GM19193 (cell line): ENCODE data around the gene PSMA8.
A peak's percentile ranks its signal among the peaks of the same experiment; 100 is the strongest.

Source experiments
- POLR2A ChIP-seq: IDR thresholded peaks from 4 replicates; pipeline ENCODE4 v1.6.1; 2011; ENCODE audit not compliant: insufficient read depth, insufficient read length; ENCODE audit errors: extremely low read depth

Gene PSMA8

DNA sequence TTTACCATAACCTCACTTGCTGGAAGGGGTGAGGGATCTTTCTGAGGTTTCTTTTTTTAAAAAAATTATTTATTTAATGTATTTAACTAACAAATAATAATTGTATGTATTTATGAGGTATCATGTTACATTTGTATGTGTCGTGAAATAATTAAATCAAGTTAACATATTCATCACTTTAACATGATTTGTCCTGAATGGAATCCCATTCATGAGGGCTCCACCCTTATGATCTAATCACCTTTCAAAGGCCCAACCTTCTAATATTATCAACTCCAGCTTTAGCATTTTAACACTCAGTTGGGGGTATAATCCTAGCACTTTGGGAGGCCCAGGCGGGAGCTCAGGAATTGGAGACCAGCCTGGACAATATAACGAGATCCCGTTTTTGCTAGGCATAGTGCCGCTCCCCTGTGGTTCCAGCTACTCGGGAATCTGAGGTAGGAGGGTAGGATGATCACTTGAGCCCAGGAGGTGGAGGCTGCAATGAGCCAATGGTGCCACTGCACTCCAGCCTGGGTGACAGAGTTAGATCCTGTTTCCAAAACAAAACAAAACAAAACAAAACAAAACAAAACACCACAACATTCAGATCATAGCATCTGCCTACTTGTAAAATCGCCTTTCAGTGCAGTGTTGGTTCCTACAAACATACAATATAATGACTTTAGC, 91.5 kb downstream of the PSMA8 start:
- no peak for TF ChIP-seq POLR2A

DNA sequence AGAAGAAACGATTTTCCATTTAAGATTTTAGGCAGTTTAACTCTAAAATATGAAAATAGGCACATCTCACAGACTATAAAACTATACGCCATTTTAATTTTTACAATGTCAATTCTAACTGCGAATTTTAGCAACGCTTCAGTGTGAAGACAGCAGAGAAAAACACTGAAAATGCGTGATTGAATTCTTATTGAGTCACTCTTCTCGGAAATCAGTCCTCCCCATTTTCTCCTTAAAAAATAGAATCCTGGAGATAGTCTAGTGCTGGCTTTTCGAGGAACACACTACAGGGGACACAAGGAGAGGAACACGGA, 92.2 kb downstream of the PSMA8 start:
- TF ChIP-seq POLR2A: no peak

DNA sequence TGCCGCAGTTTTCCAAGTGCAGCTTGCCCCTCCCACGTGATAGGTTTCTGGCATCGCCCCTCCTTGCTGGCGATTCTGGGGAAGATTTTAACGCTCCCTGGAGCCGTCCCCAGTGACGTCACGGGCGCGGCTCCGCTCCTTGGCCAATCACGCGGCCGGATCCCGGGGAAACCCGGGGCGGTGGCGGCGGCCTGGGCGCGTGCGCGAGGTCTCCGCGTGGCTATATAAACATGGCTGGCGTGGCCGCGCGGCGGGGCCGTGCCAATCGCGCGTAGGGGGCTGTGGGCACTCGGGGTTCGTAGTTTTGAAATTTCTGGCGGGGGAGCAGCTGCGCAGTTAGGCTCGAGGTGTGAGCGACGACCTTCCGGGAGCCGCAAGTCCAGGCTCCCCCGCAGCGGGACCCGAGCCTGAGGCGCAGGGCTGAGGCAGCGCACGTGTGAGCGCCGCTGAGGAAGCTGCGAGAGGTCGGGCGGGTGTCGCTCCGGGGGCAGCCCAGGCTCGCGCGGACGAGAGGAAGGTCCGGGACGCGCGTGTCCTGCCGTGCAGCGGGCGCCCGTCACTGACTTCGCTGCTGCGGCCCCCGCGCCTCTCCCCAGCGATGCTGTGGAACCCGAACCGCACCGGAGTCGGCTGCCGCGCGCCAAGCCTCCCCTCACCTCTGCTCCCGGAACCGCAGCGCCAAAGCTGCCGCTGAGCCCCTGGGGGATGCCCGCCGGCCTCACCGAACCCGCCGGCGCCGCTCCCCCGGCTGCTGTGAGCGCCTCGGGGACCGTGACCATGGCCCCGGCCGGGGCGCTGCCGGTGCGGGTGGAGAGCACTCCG, 92.8 kb downstream of the PSMA8 start, which contains the start of gene TAF4B:
Gene TAF4B (plus strand): TSS at position 217 of the 822 bp plus-strand sequence. CDS start 489 bp downstream, at position 706.
- TF ChIP-seq POLR2A: peak; percentile 94

DNA sequence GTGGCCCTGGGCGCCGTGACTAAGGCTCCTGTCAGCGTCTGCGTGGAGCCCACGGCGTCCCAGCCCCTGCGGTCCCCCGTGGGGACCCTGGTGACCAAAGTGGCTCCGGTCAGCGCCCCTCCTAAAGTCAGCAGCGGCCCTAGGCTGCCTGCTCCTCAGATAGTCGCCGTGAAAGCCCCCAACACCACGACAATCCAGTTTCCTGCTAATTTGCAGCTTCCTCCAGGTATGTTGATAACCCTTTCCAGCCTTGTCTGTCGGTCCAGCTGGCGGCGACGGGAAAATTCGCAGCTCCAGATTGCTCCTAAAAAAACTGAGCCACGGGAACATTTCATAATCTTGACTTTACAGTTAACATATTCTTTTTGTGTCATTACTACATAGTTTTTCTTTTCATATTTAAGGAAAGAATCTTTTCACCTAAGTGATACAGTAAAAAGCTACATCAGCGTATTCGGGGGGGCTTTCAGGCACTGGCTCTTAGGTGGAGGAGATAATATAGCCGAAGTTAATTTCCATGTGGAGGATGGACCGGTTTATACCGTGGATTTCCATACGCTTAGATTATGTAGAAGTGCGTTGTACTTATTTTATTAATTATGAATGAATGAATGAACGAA, 93.5 kb downstream of the PSMA8 start:
- TF ChIP-seq POLR2A: no peak

DNA sequence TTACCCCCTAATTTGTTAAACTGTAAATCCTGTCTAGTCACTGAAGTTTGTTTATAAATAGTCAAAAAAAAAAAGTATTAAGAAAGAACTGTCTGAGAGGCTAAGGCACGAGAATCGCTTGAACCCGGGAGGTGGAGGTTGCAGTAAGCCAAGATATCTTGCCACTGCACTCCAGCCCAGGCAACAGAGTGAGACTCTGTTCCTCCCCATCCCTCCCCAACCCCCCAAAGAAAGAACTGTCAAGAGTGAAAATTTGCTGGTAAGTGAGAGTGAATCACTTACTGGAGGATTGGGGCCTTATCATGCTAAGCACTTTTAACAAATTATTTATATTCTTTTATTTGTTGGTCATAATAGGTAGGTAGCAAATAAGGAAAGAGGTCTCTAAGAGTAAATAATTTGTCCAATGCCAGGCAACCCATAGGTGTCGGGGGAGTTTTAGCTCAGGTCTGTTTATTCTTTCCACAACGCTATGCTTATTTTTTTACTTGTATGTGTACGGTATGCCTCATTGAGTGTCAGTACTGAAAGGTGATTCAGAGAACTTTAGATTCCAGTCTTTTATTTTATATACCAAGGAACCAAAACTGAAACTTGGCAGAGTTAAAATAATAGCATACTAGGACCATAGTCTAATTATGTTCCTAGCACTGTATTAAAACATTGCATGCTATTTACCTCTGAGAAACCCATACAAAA, 95.0 kb downstream of the PSMA8 start:
- TF ChIP-seq POLR2A: no peak

DNA sequence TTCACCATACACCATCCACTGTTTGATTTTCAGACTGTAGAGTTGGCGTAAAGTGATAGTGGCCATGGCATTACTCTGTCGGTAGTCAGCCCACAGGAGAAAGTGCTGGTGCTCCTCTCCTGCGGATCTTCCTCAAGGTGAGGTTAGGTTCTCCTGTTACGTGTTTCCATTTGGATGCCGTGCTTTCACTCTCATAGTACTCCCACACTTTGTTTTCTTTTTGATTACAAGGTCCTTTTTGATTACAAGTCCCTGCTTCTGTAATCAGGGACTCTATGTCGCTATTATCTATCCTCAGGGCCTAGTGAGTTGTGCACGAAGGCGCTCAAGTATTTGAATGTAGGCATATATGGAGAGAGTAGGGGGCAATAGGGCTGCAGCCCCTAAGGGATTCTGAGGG, 96.8 kb downstream of the PSMA8 start:
- TF ChIP-seq POLR2A: no peak

DNA sequence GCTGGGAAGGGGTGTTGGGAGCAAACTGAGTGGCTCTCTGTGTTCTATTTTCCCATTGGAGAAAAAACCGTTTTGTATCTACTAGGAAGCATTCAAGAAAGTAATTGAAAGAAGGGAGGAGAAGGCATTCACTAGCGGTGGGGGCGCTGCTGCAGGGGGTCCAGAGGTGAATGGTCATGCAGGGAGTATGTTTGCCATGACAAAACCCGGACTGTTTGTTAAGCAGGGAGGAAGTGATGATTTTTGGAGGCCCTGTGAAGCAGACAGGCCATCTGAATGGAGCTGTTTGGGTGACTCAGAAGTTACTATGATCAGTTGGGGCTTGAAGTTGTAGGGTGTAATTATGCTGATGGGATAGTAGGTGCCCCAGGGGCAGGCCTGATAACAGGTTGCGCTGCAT, 99.5 kb downstream of the PSMA8 start:
- TF ChIP-seq POLR2A: no peak
